Endothelial cell of umbilical vein (primary cell): ENCODE measurements around the gene C11orf68. TPM values are rescaled to one million over a fixed set of nuclear protein-coding genes. Genes with fewer than 3 reads are reported as not detected.

Source experiments
- BruUV-seq: library from RNA; stranded (reverse); fragments of 400-500 nt; replicated peaks from 2 replicates; lab custom pipeline; 2021; lab: Mats Ljungman, UMichigan
- CTCF ChIA-PET: fragments of 300-600, 350-600 bp; sonication (Branson Sonifier 250); formaldehyde crosslinking; loops from one replicate; lab custom pipeline; 2021; ENCODE audit warnings: antibody characterized with exemption, inconsistent platforms; lab: Charles Lee
- POLR2A ChIA-PET: fragments of 300-600, 350-600 bp; sonication (Branson Sonifier 250); formaldehyde crosslinking; loops from one replicate; lab custom pipeline; 2021; ENCODE audit warnings: antibody characterized with exemption, inconsistent platforms; lab: Charles Lee
- DNase-seq: peaks from one replicate; pipeline ENCODE4 v3.0.0-alpha.2; 2011; ENCODE audit warnings: low read depth, low spot score
- FAIRE-seq: peaks from 2 replicates; lab custom pipeline; 2011; peaks lifted over from hg19 to GRCh38; lab: Jason Lieb, UNC
- H2AFZ ChIP-seq: 2 replicates; pipeline ENCODE4 v1.6.0; 2012; ENCODE audit warnings: low read depth, low read length, control low read depth, inconsistent platforms
- H3K27ac ChIP-seq: 2 replicates; pipeline ENCODE4 v1.5.1; 2011; ENCODE audit warnings: low read depth, mild to moderate bottlenecking, control low read depth, low read length, moderate library complexity; ENCODE audit not compliant: insufficient read depth
- H3K27me3 ChIP-seq, 2 experiments: 2 replicates each; pipeline versions ENCODE4 v1.6.0 to v1.6.1; 2011; ENCODE audit warnings: low read length in 2 of 2, mixed read lengths in 1 of 2; ENCODE audit not compliant: control insufficient read depth in 2 of 2, insufficient read depth in 2 of 2
- H3K36me3 ChIP-seq, 2 experiments: 2 replicates in 1 of 2; 3 replicates in 1 of 2; pipeline ENCODE4 v1.5.1; 2011; ENCODE audit warnings: low read length in 2 of 2, mild to moderate bottlenecking in 1 of 2, moderate library complexity in 1 of 2; ENCODE audit not compliant: control insufficient read depth in 2 of 2, insufficient read depth in 2 of 2; ENCODE audit errors: extremely low read depth in 1 of 2
- H3K4me1 ChIP-seq: 3 replicates; pipeline ENCODE4 v1.5.1; 2011; ENCODE audit warnings: mild to moderate bottlenecking, low read length; ENCODE audit not compliant: control insufficient read depth, insufficient read depth; ENCODE audit errors: extremely low read depth
- H3K4me2 ChIP-seq: 2 replicates; pipeline ENCODE4 v1.6.1; 2011; ENCODE audit warnings: low read length, control low read depth, mixed read lengths; ENCODE audit not compliant: insufficient read depth
- H3K4me3 ChIP-seq, 3 experiments: fragments of 200-600 bp in 1 of 3; sonication (generic), shearing (Covaris generic) in 1 of 3; replicated peaks in 1 of 3; 2 replicates each; pipeline ENCODE4 v1.5.1; 2011 to 2016; ENCODE audit warnings: control low read depth in 3 of 3, low read length in 3 of 3, mild to moderate bottlenecking in 2 of 3, inconsistent platforms in 1 of 3, low read depth in 1 of 3, moderate library complexity in 1 of 3; ENCODE audit not compliant: insufficient read depth in 1 of 3
- H3K79me2 ChIP-seq: 2 replicates; pipeline ENCODE4 v1.6.0; 2012; ENCODE audit warnings: low read length, inconsistent platforms; ENCODE audit not compliant: control insufficient read depth, insufficient read depth
- H3K9ac ChIP-seq: replicated peaks from 2 replicates; pipeline ENCODE3; 2011; ENCODE audit warnings: low read length, control low read depth; ENCODE audit not compliant: insufficient read depth; ENCODE audit errors: extremely low read depth
- H3K9me1 ChIP-seq: replicated peaks from 3 replicates; pipeline ENCODE4 v1.6.0; 2011; ENCODE audit warnings: mild to moderate bottlenecking, low read length; ENCODE audit not compliant: control insufficient read depth, insufficient read depth; ENCODE audit errors: extremely low read depth
- H3K9me3 ChIP-seq: replicated peaks from 2 replicates; pipeline ENCODE4 v1.5.1; 2012; ENCODE audit warnings: low read length, inconsistent platforms; ENCODE audit not compliant: control insufficient read depth, insufficient read depth
- H4K20me1 ChIP-seq: replicated peaks from 2 replicates; pipeline ENCODE3; 2011; ENCODE audit warnings: mild to moderate bottlenecking, low read length; ENCODE audit not compliant: control insufficient read depth, insufficient read depth; ENCODE audit errors: extremely low read depth
- CTCF ChIP-seq, 2 donors: IDR thresholded peaks; 1 replicate in 1 of 2; 2 replicates in 1 of 2; pipeline ENCODE4 v1.5.1; 2011; ENCODE audit warnings: low read length in 2 of 2, mild to moderate bottlenecking in 2 of 2, moderate library complexity in 2 of 2, control low read depth in 1 of 2, inconsistent platforms in 1 of 2, low read depth in 1 of 2; ENCODE audit not compliant: insufficient read depth in 1 of 2; ENCODE audit errors: extremely low read depth in 1 of 2
- EZH2 ChIP-seq: IDR thresholded peaks from 2 replicates; pipeline ENCODE4 v1.6.1; 2012; ENCODE audit warnings: borderline replicate concordance, low read depth, mild to moderate bottlenecking, moderate library complexity, low read length, inconsistent platforms; ENCODE audit not compliant: severe bottlenecking
- FOS ChIP-seq: IDR thresholded peaks from 2 replicates; pipeline ENCODE4 v1.6.1; 2011; ENCODE audit warnings: mild to moderate bottlenecking, low read length, moderate library complexity, borderline replicate concordance; ENCODE audit not compliant: insufficient read depth
- GATA2 ChIP-seq: IDR thresholded peaks from 2 replicates; pipeline ENCODE4 v1.7.0; 2011; ENCODE audit warnings: low read depth, mild to moderate bottlenecking, moderate library complexity, mixed read lengths, low read length; ENCODE audit not compliant: insufficient read length, insufficient read depth
- JUN ChIP-seq: IDR thresholded peaks from 2 replicates; pipeline ENCODE4 v1.6.1; 2011; ENCODE audit warnings: borderline replicate concordance, low read depth; ENCODE audit not compliant: insufficient read length, insufficient read depth
- MAX ChIP-seq: IDR thresholded peaks from 2 replicates; pipeline ENCODE4 v1.6.1; 2011; ENCODE audit not compliant: insufficient read depth, insufficient read length
- MYC ChIP-seq: IDR thresholded peaks from one replicate; pipeline ENCODE4 v1.6.1; 2011; ENCODE audit warnings: mild to moderate bottlenecking, low read depth, low read length
- POLR2A ChIP-seq: IDR thresholded peaks from 2 replicates; pipeline ENCODE4 v1.6.1; 2012; ENCODE audit warnings: low read depth, mild to moderate bottlenecking, control low read depth, low read length
- POLR2AphosphoS5 ChIP-seq: IDR thresholded peaks from 2 replicates; pipeline ENCODE4 v1.6.1; 2012; ENCODE audit warnings: low read depth, mild to moderate bottlenecking, control low read depth, low read length, moderate library complexity; ENCODE audit not compliant: insufficient read depth
- dilution Hi-C: fragments of 300-500 bp; cut with MboI; formaldehyde crosslinking; loops from one replicate; pipeline ENCODE4 v1.15.0; 2019; ENCODE audit warnings: low sequenced_read_pairs; ENCODE audit not compliant: extremely low pct_ligation_motif_present
- intact Hi-C: fragments of 100-400 bp; cut with micrococcal nuclease; formaldehyde crosslinking; loops from one replicate; pipeline ENCODE4 v1.10.0; 2022
- polyA plus RNA-seq, 4 experiments: library from polyadenylated mRNA; depleted of rRNA in 3 of 4; stranded (reverse) in 3 of 4; unstranded in 1 of 4; fragments of >200 nt; gene quantifications; 2 replicates each; pipeline versions ENCODE4 v1.2.1 to v1.2.3, GENCODE V29; 2011 to 2012; ENCODE audit warnings: missing spikeins in 1 of 4
- total RNA-seq: library from RNA; stranded (reverse); gene quantifications from 2 replicates; pipeline ENCODE4 v1.2.3, GENCODE V29; 2021

Gene C11orf68
- total and polyA plus RNA-seq, 2 donors (not counting 3 experiments of a cell fraction or from before 2014, with no cell fraction given) = 35.6 to 66.5 TPM

GRCh38 chr11:65922565-65922964 lies 3.7 kb upstream of the C11orf68 start:
- peaks cover 24% of the 10 kb centered on the region for H3K79me2 ChIP-seq

More at GRCh38 chr11:65922565-65922964, 3.7 kb upstream of the C11orf68 start:
- no peak for TF ChIP-seq POLR2A
- TF ChIP-seq EZH2 = no peak
- TF ChIP-seq FOS = no peak
- no peak for TF ChIP-seq POLR2AphosphoS5
- TF ChIP-seq JUN = no peak
- no peak for TF ChIP-seq CTCF (IDR thresholded peaks at IDR 0.05; ENCODE audit: extremely low read depth in 1 of 2, insufficient read depth in 1 of 2, low read depth in 1 of 2, low read length in 2 of 2)
- TF ChIP-seq GATA2 = no peak
- no peak for TF ChIP-seq MYC
- TF ChIP-seq MAX = no peak
- Histone ChIP-seq H3K9ac (no peak overlapping the region), H3K9me1 (no peaks in the 10 kb centered on the region), H3K4me1 (peaks cover 19% of the 10 kb centered on the region), H3K9me3 (no peaks in the 10 kb centered on the region), H3K27ac (no peak overlapping the region), H3K27me3 (no peaks in the 10 kb centered on the region), H3K4me3 (no peak overlapping the region), H2AFZ (no peak overlapping the region), H3K4me2 (no peak overlapping the region), H4K20me1 (no peaks in the 10 kb centered on the region), H3K36me3 (peaks cover 6 to 11% of the 10 kb centered on the region in 2 experiments)
- BruUV-seq = no TSS peak
- dilution Hi-C loops (no loop called here), intact Hi-C loops (no loop called here)
- ChIA-PET CTCF (interaction anchor here (1.1 to 1.9 kb wide), 4 partner anchors 10 to 34 kb away, joined by 3 to 7 read pairs (median 4); partner anchors contain the start of genes CCDC85B and FIBP), POLR2A (no interaction called here)
- FAIRE-seq (no peak), DNase-seq (no peak)
